GM20000 (cell line): ENCODE data around the gene KCNIP3.

Experiments
- DNase-seq: peaks from one replicate; pipeline ENCODE4 v3.0.0; 2012; ENCODE audit warnings: low spot score
- TF ChIP-seq, protein P1 (sequence below): IDR thresholded peaks from 2 replicates; pipeline ENCODE4 v1.5.1; 2012; ENCODE audit warnings: mild to moderate bottlenecking, control low read depth; ENCODE audit errors: extremely low read depth, missing control alignments

KCNIP3 gene

DNA sequence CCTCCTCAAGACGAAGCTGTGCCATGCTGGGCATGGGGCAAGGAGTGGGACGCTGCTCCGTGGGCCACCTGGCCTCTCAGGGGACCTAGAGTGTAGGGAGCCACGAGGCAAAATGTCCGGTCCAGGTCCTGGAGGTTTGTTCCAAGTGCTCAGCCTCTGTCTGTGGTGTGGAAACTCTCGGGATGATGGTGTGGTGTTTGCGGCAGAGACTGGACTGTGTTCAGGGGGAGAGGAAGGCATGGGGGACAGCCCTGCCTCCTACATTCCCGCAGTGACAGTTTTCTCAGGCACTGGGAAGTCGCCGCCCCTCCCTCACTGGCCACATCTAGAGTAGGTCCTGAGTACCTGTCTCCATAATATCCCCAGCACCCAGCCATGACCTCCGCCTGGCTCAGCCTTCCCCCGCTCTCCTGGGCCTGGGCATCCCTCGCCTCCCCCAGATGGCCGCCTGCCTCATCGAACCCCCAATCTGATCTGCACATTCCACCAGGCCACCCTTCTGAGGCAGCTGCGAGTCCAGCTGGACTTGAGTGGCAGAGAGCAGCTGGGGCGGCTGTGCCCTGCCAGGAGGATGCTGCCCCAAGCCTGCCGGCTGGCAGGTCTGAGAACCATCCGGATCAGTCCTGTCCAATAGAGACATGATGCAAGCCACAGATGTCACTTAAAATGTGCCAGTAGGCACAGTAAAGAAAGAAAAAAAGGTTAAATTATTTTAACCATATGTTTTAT, 6.2 kb downstream of the KCNIP3 start:
- DNase-seq = no peak

DNA sequence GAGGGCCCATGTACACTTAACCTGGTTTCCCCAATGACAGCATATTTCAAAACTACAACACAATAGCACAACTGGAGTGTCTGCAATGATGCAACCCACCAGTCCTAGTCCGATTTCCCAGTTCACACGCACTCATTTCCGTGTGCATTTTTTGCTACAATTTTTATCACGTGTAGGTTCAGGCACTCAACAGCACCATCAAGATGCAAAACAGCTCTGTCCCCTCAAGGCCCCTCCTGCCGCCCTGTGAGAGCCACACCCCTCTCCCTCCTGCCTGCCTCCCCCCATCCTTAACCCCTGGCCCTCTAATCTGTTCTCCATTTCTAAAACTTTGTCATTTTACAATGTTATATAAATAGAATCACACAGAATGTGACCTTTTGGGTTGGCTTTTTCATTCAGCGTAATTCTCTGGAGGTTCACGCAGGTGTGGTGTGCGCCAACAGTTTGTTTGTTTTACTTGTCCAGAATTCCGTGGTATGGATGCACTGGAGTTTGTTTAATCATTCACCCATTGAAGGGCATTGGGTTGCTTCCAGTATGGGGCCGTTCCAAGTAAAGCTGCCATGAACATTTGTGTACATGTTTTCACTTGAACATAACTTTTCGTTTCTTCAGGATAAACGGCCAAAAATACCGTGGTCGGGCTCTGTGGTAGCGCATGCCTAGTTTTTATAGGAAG, 8.4 kb downstream of the KCNIP3 start:
- TF ChIP-seq, protein P1, sequence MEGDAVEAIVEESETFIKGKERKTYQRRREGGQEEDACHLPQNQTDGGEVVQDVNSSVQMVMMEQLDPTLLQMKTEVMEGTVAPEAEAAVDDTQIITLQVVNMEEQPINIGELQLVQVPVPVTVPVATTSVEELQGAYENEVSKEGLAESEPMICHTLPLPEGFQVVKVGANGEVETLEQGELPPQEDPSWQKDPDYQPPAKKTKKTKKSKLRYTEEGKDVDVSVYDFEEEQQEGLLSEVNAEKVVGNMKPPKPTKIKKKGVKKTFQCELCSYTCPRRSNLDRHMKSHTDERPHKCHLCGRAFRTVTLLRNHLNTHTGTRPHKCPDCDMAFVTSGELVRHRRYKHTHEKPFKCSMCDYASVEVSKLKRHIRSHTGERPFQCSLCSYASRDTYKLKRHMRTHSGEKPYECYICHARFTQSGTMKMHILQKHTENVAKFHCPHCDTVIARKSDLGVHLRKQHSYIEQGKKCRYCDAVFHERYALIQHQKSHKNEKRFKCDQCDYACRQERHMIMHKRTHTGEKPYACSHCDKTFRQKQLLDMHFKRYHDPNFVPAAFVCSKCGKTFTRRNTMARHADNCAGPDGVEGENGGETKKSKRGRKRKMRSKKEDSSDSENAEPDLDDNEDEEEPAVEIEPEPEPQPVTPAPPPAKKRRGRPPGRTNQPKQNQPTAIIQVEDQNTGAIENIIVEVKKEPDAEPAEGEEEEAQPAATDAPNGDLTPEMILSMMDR = no peak
- DNase-seq = no peak

More for the DNA sequence above, 6.2 kb downstream of the KCNIP3 start:
- TF ChIP-seq, protein P1 = no peak

DNA sequence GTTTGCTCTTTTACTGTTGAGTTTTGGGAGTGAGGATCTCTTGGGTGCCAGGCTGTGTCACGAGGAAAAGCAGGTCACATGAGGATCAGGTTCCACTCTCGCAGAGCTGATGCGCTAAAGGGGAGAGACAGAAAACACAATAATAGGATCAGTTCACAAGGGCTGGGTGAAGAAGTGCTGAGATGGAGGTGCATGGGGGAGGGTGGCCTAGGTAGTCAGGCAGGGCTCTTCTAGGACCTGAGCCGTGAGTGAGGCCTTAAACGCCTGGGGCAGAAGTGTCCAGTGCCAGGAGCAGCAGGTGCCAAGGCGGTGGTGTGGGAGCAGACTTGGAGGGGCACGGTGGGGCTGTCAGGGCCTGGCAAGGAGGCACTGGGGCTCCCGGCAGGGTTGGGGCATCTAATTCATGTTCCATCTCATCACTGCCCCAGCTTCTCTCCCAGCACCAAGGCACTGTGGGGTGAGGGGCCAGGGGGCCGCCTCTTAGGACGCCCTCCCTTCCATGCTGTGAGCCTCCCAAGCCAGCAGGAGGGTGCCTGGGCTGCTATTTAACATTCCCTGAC, 9.3 kb downstream of the KCNIP3 start:
- DNase-seq = no peak
- TF ChIP-seq, protein P1 = no peak

DNA sequence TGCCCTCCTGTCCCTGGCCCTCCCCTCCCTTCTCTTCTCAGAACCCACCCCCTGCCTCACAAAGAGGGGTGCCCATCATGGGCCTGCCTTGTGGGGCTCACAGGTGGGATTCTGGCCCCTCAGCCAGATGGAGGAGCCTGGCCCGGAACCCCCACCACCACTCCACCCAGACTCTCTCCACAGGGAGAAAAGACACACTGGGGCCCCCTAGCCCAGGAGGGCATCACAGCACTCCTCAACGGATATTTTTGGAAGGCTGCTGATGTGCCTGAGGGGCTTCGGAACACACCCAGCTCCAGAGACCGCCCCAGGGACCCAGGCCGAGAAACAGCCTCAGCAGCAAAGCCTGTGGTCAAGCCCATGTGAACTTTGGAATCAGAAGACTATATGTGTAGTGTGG, 9.9 kb downstream of the KCNIP3 start:
- TF ChIP-seq, protein P1 = no peak
- no peak for DNase-seq

DNA sequence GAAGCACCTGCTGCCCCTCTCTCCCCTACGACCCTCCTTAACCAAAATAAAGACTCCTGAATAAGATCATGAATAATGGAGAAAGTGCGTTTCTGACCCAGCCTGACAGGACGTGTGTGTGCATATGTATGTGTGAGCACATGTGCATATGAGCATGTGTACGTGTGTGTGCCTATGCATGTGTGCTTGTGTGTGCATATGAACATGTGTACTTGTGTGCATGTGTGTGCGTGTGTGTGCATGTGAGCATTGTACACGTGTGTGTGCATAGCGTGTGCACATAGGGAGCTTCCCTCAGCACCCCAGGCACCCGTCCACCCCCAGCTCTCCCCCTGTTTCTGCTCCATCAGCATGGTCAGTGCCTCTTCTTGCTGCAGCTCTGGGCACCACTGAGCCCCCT, 10.7 kb downstream of the KCNIP3 start:
- no peak for DNase-seq
- TF ChIP-seq, protein P1 = no peak

DNA sequence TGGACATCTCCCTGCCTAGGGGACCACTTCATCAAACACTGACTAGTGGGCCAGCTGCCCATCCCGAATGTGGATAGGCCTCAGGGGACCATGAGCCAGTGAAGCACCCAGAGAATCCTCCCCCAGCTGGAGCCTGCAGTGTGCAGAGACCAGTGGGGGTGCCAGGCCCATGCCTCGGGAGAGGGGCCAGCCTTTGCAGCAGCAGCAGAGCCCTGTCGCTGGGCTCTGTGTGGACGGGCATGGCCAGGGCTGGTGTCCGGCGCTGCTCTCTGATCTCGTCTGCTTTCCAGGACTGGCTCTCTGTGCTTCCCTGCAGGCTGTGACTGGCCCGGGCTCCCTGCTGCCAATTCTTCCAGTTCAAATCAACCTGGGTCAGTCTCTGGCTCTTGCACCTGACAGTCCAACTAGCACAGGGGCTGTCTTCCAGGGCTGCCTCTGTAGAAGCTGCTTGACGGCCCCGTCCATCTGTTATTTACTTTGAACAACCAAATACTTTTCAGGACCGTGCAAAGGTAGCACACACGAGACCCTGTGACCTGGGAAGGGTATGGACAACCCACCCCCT, 11.4 kb downstream of the KCNIP3 start:
- TF ChIP-seq, protein P1 = no peak
- no peak for DNase-seq

DNA sequence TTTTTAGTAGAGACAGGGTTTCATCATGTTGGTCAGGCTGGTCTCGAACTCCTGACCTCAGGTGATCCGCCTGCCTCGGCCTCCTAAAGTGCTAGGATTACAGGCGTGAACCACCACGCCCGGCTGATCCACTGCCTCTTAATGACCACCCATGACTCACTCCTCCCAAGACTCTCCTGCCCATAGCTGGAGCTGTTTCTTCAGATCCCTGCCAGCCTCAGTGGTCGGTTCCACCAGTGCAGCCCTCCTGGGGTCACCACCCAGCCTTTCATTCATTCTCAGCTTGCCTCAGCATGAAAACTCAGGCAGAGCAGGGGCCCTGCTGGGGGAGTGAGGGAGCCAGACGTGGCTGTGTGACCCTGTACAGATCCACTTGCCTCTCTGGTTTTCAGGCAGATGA, 12.5 kb downstream of the KCNIP3 start:
- TF ChIP-seq, protein P1 = no peak

More for the DNA sequence above, 12.5 kb downstream of the KCNIP3 start:
- no peak for DNase-seq
